Heart left ventricle (tissue), 13 donors: Measurements from ENCODE around the gene CLDN7.

Source experiments
- POLR2A ChIP-seq, 2 donors: fragments of 450-650 bp; IDR thresholded peaks; one replicate each; pipeline ENCODE4 v1.6.1; 2017; ENCODE audit warnings: antibody characterized with exemption in 2 of 2, mild to moderate bottlenecking in 2 of 2, moderate library complexity in 2 of 2
- TF ChIP-seq, protein P1 (sequence below), 12 donors: fragments of 200-600 bp; sonication (generic) in 4 of 12; IDR thresholded peaks; one replicate each; pipeline versions ENCODE4 v1.5.0 to v1.8.0; 2018 to 2022; ENCODE audit warnings: antibody characterized with exemption in 12 of 12, mild to moderate bottlenecking in 5 of 12
- donor health status: ischemic (EF 13 %, LVEDD 7.1; RV severe dilation, severe dysfunction).
- donor health status: DM: no; HTN: yes; CAD: no.
- donor health status: DM: no; HTN: no; CAD: no.
- donor health status: ischemic (EF 25% LVEDD 6.9; RV normal size, moderate dysfunction).
- donor health status: ischemic (EF 25% LVEDD 5.7; RV mildly dilated, moderate dysfunction).
- donor health status: ischemic (EF 35%, LVEDD 5.7; RV mildly dilated, moderate dysfunction).
- donor health status: nonischemic (EF 11% LVEDD 7.7; RV severe dilation, severe dysfunction).
- donor health status: DM: yes; HTN: yes; CAD: no.
- donor health status: PGD.
- donor health status: ischemic (EF 29% LVEDD 5.4; RV normal size, mild dysfunction).
- donor health status: nonischemic (EF 23%, LVEDD 6.1; RV moderate dilation, normal function).

DNA sequence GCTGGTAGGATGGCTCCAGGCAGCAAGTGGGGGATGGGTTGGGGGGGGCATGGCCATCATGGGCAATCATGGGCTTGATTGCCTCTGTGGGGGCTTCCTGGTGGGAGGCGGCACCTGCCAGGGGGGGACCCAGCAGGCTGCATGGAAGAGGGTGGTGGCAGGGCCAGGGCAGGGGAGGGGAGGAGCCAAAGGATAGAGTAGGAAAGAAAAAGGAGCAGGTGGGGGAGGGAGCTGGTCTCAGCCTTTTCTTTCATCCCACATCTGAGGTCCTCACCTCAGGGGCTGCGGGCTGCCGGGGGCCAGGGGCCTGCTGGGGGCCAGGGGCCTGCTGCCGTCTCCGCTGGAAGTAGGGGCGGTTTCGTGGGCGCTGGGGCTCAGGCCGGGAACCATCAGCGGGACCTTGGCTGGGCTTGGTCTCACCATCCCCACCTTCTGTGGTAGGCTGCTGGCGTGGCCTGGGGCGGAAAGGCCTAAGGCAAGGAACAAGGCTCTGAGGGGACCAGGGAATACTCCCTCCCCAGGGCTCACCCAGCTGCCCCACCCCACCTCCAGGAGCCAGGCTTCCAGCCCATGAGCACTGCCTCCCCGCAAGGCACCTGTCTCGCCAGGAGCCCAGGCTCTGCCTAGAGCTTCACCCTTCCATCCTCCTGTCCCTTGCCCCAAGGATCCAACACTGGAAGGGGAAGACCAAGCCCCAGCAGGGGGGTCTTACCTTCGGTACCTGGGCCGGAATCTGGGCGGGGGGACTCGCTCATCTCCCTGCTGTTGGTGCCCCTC, 27.2 kb upstream of the CLDN7 start:
- TF ChIP-seq, protein P1, sequence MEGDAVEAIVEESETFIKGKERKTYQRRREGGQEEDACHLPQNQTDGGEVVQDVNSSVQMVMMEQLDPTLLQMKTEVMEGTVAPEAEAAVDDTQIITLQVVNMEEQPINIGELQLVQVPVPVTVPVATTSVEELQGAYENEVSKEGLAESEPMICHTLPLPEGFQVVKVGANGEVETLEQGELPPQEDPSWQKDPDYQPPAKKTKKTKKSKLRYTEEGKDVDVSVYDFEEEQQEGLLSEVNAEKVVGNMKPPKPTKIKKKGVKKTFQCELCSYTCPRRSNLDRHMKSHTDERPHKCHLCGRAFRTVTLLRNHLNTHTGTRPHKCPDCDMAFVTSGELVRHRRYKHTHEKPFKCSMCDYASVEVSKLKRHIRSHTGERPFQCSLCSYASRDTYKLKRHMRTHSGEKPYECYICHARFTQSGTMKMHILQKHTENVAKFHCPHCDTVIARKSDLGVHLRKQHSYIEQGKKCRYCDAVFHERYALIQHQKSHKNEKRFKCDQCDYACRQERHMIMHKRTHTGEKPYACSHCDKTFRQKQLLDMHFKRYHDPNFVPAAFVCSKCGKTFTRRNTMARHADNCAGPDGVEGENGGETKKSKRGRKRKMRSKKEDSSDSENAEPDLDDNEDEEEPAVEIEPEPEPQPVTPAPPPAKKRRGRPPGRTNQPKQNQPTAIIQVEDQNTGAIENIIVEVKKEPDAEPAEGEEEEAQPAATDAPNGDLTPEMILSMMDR (IDR thresholded peaks at IDR 0.05): no peak
- TF ChIP-seq POLR2A (IDR thresholded peaks at IDR 0.05): no peak
